Measurements from ENCODE around the gene ITSN2.
A peak's percentile ranks its signal among the peaks of the same experiment; 100 is the strongest.
"Not testable (repeated sequence)": the region's sequence is repeated elsewhere in the genome, so short reads cannot be mapped to it uniquely, and the experiment has no call there.

Gene ITSN2

DNA sequence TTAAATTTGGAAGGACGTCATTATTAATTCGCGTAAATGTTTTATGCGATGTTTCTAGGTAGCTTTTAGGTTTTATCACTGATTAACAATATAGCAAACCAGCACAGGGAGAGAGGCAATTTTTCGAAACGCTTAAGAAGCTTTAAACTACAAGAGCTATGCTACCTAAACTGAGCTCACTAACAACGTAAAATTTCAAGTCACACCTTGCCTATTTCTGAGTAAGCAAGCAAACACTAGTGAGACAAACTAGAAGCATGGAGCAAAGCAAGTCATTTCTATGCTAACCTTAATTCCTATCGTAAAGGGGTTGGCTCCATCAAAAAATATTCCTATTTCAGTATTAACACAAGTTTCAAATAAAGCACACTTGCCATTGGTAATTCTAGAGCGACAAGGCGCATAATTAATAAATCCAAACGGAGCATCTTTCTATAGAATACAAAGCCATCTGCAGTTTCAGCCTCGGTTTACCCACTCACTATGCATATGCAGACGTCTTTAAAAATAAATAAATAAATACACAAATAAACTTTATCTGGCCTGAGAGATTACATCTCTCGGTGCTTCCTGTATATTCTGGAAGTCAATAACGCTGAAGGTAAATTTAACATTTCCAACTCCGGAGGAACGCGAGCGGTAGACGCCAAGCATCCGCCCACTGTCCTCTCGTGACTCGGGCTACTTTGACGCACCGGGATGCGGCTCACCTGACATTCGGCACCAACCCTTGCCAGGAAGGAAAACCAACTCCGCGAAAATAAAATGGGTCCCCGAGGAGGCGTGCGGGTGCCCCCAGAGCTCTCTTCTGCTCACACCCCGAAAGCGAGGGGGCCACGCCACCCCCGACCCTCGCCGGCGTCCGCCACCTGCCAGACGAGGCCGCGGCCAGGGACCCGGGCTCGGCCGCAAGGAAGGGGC is 947 bp downstream of the ITSN2 start:
- peak; percentile 5 for FAIRE-seq
- no peak for TF ChIP-seq POLR2A (IDR thresholded peaks at IDR 0.05; ENCODE audit: low read depth, low read length)

DNA sequence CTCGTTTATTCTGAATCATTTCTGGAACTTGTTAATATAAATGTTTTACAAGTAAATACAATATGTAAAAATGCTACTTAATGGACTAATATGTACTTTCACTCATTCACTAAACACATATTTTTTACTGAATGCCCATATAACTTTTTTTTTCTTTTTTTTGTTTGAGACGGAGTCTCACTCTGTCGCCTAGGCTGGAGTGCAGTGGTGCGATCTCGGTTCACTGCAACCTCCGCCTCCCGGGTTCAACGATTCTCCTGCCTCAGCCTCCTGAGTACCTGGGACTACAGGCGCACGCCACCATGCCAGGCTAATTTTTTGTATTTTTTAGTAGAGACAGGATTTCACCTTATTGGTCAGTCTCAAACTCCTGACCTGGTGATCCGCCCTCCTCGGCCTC is 2.6 kb downstream of the ITSN2 start:
- not testable (repeated sequence) for FAIRE-seq; DNase-seq (ENCODE audit: insufficient read length)

More for the DNA sequence above, 947 bp downstream of the ITSN2 start:
- no peak for DNase-seq (ENCODE audit: insufficient read length)

DNA sequence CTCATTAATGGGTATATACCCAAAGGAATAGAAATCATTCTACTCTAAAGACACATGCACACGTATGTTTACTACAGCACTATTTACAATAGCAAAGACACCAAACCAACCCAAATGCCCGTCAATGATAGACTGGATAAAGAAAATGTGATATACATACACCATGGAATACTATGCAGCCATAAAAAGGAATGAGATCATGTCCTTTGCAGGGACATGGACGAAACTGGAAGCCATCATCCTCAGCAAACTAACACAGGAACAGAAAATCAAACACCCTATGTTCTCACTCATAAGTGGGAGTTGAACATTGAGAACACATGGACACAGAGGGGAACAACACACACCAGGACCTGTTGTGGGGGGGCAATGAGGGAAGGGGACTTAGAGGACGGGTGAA is 3.2 kb downstream of the ITSN2 start:
- FAIRE-seq; DNase-seq (ENCODE audit: insufficient read length): not testable (repeated sequence)

DNA sequence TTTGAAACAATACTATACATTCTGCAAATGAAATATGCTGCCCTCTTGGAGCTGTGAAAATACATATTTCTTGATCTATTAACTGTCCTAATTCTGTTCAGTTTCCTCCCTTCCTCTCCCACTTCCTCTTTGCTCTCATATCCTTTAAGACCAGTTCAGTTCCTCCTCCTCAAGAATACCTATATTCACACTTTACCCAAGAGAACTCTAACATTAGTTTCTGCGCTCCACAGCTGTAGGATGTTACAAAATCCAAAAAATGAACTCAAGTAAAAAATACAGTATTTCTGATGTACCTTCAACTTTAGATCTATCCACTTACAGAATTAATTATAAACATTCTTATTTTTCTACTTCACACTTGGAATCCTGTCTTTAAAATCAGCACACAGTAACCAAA is 5.4 kb downstream of the ITSN2 start:
- FAIRE-seq (no peak), DNase-seq (ENCODE audit: insufficient read length) (no peak)
- no peak for TF ChIP-seq TAF1 (IDR thresholded peaks at IDR 0.05; ENCODE audit: borderline replicate concordance, low read depth, low read length)
- TF ChIP-seq POLR2A (IDR thresholded peaks at IDR 0.05; ENCODE audit: low read depth, low read length) = no peak
- no peak for TF ChIP-seq POLR2AphosphoS5 (IDR thresholded peaks at IDR 0.05; ENCODE audit: low read depth, low read length)

DNA sequence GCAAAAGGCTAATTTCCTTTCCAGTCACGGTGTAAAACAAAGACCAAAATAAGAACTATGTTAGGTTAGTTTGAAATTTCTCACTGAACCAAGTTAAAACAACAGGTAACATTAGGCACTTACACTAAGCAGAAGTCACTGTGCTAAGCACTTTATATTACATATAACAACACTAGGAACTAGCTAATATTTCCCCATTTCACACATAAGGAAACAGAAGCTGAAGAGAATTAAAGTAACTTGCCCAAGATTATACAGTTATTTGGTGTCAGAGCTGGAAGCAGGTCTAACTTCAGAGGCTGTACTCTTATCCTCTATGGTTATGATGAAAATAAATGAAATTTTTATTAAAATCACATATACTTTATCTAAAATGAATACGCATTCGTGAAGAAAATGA is 5.9 kb downstream of the ITSN2 start:
- no peak for DNase-seq (ENCODE audit: insufficient read length)
- peak; percentile 38 for FAIRE-seq
- TF ChIP-seq TAF1 (IDR thresholded peaks at IDR 0.05; ENCODE audit: borderline replicate concordance, low read depth, low read length) = no peak
- TF ChIP-seq POLR2A (IDR thresholded peaks at IDR 0.05; ENCODE audit: low read depth, low read length) = no peak
- TF ChIP-seq POLR2AphosphoS5 (IDR thresholded peaks at IDR 0.05; ENCODE audit: low read depth, low read length) = no peak

DNA sequence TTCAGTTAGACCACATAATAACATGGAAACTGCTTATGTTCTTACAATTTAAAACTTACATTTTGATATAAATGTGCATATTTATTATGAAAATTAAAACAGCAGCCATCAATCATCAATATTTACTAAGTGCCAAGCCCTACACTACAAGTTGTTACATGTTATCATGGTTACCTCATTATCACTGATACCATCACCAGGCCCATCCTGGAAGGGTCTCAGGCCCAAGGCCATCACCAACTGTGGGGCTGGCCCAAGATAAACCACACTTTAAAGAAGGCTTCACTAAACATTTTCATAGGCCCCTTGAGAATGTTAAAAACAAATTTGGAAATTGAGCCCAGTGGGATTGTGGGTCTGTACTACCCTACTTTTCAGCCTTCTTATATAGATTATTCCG is 6.4 kb downstream of the ITSN2 start:
- TF ChIP-seq POLR2A (IDR thresholded peaks at IDR 0.05; ENCODE audit: low read depth, low read length) (no peak), POLR2AphosphoS5 (IDR thresholded peaks at IDR 0.05; ENCODE audit: low read depth, low read length) (no peak), TAF1 (IDR thresholded peaks at IDR 0.05; ENCODE audit: borderline replicate concordance, low read depth, low read length) (no peak)
- no peak for FAIRE-seq
- no peak for DNase-seq (ENCODE audit: insufficient read length)

DNA sequence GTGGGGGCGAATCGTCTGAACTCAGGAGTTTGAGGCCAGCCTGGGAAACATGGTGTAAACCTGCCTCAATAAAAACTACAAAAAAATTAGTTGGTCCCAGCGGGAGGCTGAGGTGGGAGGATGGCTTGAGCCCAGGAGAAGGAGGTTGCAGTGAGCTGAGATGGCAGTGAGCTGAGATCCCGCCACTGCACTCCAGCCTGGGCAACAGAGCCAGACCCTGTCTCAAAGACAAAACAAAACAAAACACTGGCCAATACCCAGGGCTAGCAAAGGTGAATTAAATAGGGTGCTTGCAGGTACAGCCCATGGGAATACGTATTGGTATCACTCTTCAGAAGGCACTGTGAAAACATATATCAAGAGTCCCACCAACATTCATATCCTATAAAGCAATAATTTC is 7.0 kb downstream of the ITSN2 start:
- FAIRE-seq (no peak), DNase-seq (ENCODE audit: insufficient read length) (no peak)
- no peak for TF ChIP-seq POLR2A (IDR thresholded peaks at IDR 0.05; ENCODE audit: low read depth, low read length)
- no peak for TF ChIP-seq POLR2AphosphoS5 (IDR thresholded peaks at IDR 0.05; ENCODE audit: low read depth, low read length)
- TF ChIP-seq TAF1 (IDR thresholded peaks at IDR 0.05; ENCODE audit: borderline replicate concordance, low read depth, low read length) = no peak

DNA sequence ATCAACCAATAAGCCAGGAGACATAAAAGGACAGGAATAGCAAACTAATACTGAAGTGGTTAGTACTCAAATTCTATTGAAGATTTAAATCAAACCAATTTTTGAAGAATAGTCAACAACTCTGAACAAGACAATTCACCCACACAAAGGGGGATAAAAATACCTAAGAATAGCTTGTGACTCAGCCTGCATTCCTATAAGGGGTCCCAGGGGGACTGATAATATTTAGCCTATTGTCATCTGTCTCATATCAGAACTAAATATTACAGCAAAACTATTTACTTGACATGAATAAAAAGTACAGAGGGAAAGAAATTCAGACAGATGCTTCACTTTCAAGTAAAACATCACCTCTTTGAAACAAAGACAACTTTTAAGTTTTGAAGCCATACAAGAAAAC is 7.7 kb downstream of the ITSN2 start:
- DNase-seq (ENCODE audit: insufficient read length) = no peak
- no peak for TF ChIP-seq POLR2A (IDR thresholded peaks at IDR 0.05; ENCODE audit: low read depth, low read length)
- TF ChIP-seq POLR2AphosphoS5 (IDR thresholded peaks at IDR 0.05; ENCODE audit: low read depth, low read length) = no peak
- TF ChIP-seq TAF1 (IDR thresholded peaks at IDR 0.05; ENCODE audit: borderline replicate concordance, low read depth, low read length) = no peak
- FAIRE-seq = no peak

DNA sequence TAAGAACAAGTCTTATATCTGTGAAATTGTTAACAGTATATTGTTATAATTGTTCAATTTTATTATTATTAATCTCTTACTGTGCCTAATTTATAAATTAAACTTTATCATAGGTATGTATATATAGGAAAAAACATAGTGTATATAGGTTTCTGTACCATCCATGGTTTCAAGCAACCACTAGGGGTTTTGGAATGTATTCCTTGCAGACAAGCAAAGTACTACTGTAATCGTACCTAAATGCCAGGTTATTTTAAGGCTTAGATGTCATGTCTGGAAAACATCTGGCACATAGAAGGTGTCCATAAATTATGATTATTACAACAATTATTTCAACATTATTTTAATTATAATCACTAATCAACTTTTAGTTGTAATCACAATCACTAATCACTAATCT is 8.4 kb downstream of the ITSN2 start:
- no peak for DNase-seq (ENCODE audit: insufficient read length)
- TF ChIP-seq POLR2AphosphoS5 (IDR thresholded peaks at IDR 0.05; ENCODE audit: low read depth, low read length) (no peak), TAF1 (IDR thresholded peaks at IDR 0.05; ENCODE audit: borderline replicate concordance, low read depth, low read length) (no peak), POLR2A (IDR thresholded peaks at IDR 0.05; ENCODE audit: low read depth, low read length) (no peak)
- no peak for FAIRE-seq

DNA sequence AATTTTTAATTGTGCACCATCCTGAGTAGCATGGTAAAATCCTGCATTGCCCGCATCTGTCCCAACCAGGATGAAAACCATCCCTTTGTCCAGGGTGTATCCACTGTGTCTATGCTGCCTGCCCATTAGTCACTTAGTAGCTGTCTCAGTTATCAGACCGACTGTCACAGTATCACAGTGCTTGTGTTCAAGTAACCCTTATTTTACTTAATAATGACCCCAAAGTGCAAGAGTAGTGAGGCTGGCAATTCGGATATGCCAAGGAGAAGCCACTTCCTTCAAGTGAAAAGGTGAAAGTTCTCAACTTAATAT is 8.8 kb downstream of the ITSN2 start:
- TF ChIP-seq POLR2A (IDR thresholded peaks at IDR 0.05; ENCODE audit: low read depth, low read length) (no peak), TAF1 (IDR thresholded peaks at IDR 0.05; ENCODE audit: borderline replicate concordance, low read depth, low read length) (no peak), POLR2AphosphoS5 (IDR thresholded peaks at IDR 0.05; ENCODE audit: low read depth, low read length) (no peak)
- FAIRE-seq (no peak), DNase-seq (ENCODE audit: insufficient read length) (no peak)

DNA sequence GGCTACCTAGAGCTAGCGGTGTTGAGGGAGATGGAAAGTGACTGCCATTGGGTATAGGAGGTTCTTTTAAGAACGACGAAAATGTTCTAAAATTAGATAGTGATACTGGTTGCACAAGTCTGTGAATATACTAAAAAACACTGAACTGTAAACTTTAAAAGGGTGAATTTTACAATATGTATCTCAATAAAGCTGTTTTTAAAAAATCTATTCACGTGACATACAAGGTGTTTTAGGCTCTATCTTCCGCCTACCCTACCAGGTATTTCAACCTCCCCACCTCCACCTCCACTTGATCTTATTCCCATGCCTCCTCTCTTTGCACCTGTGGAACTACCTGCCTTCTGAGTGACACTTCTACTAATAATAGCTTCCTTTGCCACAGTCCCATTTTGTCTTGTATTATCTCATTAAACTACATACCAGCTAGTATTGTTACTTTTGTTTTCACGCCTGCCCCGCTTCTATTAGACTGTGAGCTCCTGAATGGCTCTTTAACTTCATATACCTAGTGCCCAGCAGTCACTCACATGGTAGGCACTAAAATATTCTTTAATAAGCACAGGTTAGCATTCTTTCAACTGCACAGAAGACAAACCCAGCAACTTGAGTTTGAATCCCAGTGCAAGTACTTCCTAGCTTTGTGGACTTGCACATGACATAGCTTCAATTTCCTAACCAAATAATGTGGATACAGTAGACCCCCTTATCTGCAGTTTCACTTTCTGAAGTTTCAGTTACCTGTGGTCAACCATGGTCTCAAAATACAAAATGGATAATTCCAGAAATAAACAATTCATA is 9.3 kb downstream of the ITSN2 start:
- TF ChIP-seq POLR2A (IDR thresholded peaks at IDR 0.05; ENCODE audit: low read depth, low read length) (no peak), TAF1 (IDR thresholded peaks at IDR 0.05; ENCODE audit: borderline replicate concordance, low read depth, low read length) (no peak), POLR2AphosphoS5 (IDR thresholded peaks at IDR 0.05; ENCODE audit: low read depth, low read length) (no peak)
- DNase-seq (ENCODE audit: insufficient read length) (no peak), FAIRE-seq (no peak)

DNA sequence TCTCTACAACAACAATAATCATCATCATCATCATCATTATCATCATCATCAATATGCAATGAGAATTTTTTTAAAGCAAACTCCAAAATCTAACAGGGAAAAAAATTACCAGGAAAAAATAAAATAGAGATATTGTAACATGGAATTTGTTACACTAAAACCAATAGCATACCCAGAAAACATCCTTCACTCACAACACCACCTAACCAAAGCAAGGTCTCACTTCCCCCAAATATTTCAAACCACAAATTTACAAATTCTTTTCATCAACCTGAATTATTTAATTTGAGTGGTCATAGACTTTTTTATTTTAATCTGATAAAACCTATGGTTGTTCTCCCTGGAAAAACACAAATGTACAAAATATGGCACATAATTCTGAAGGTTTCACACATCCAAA is 11.2 kb downstream of the ITSN2 start:
- no peak for DNase-seq (ENCODE audit: insufficient read length)
- FAIRE-seq = no peak
- TF ChIP-seq TAF1 (IDR thresholded peaks at IDR 0.05; ENCODE audit: borderline replicate concordance, low read depth, low read length) (no peak), POLR2AphosphoS5 (IDR thresholded peaks at IDR 0.05; ENCODE audit: low read depth, low read length) (no peak), POLR2A (IDR thresholded peaks at IDR 0.05; ENCODE audit: low read depth, low read length) (no peak)

Data from GM12892 (cell line).